Measurements from ENCODE around the gene SMAD1.
"Not testable (repeated sequence)": the region's sequence is repeated elsewhere in the genome, so short reads cannot be mapped to it uniquely, and the experiment has no call there.

Gene SMAD1

DNA sequence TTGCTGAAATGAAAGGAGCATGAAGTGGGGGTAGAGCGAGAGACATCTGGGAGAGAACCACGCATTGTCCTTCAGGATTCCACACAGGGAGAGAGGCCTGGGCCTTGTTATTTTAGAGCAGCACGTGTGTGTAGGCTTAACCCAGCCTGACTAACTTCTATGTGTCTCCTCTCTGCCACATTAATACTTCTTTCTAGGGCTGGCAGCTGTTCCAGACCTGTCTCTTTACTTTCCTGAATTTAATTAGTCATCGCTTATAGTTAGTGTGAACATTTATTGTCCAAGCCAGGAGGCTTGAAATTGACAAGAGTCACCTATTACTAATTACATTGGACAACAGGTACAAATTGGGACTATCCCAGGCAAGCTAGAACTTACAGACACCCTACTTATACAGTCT lies 51.3 kb downstream of the SMAD1 start:
- Histone ChIP-seq H3K4me2 (no peak overlapping the region), H3K27ac (no peak overlapping the region), H4K20me1 (peaks cover 0 to 48% (median 11%) of the 10 kb centered on the region in 11 experiments; a peak in 9 of 22 replicates), H3K4me3 (no peak overlapping the region), H3K27me3 (no peaks in the 10 kb centered on the region), H3K4me1 (peaks cover 0 to 23% (median 8%) of the 10 kb centered on the region in 10 experiments; a peak in 13 of 20 replicates), H3K36me3 (peaks cover 11 to 39% (median 28%) of the 10 kb centered on the region in 11 experiments; a peak in 19 of 22 replicates), H3K9me3 (replicated peaks in 1 of 11) (no peaks in the 10 kb centered on the region), H3K9ac (no peak overlapping the region)
- no peak for TF ChIP-seq Cebpa-rat (IDR thresholded peaks at IDR 0.05)

- H3K4me3 ChIP-seq; H3K9ac ChIP-seq; H3K27me3 ChIP-seq; H3K9me3 ChIP-seq (replicated peaks in 1 of 11); H3K27ac ChIP-seq; H3K4me2 ChIP-seq: not testable (repeated sequence)
- Histone ChIP-seq H4K20me1 (peaks cover 0 to 48% (median 10%) of the 10 kb centered on the region in 11 experiments; a peak in 9 of 22 replicates), H3K4me1 (peaks cover 0 to 23% (median 8%) of the 10 kb centered on the region in 10 experiments; a peak in 15 of 20 replicates), H3K36me3 (peaks cover 7 to 35% (median 24%) of the 10 kb centered on the region in 11 experiments; a peak in 18 of 22 replicates)
Observed at GRCh38 chr4:145533415-145533814, 51.8 kb downstream of the SMAD1 start.

DNA sequence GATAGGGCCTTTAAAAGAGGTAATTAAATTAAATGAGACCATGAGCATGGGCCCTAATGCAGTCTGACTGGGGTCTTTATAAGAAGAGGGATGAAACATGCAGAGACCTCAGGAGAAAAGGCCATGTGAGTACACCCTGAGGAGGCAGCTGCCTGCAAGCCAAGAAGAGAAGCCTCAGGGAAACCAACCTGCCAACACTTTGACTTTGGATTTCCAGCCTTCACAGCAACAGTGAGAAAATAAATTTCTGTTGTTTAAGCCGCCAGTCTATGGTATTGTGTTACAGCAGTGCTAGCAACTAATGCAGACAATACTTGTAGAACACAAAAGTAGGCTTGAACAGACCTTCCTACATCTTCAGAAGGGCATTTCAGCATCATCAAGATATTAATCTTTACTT lies 52.3 kb downstream of the SMAD1 start:
- Histone ChIP-seq H3K36me3 (peaks cover 4 to 38% (median 22%) of the 10 kb centered on the region in 11 experiments; a peak in 18 of 22 replicates), H3K9me3 (replicated peaks in 1 of 11) (no peaks in the 10 kb centered on the region), H3K27me3 (no peaks in the 10 kb centered on the region), H3K4me3 (no peak overlapping the region), H4K20me1 (peaks cover 0 to 53% (median 13%) of the 10 kb centered on the region in 11 experiments; a peak in 9 of 22 replicates), H3K9ac (no peak overlapping the region), H3K27ac (no peak overlapping the region), H3K4me1 (peaks cover 4 to 28% (median 9%) of the 10 kb centered on the region in 10 experiments; a peak in 16 of 20 replicates), H3K4me2 (no peak overlapping the region)
- TF ChIP-seq Cebpa-rat (IDR thresholded peaks at IDR 0.05): no peak

- 0 out of 22 replicates have a peak, but pooled peaks of 1 of the 11 experiments have one; percentile 15 for TF ChIP-seq Cebpa-rat (IDR thresholded peaks at IDR 0.05)
- Histone ChIP-seq H3K9ac (no peak overlapping the region), H3K4me3 (no peak overlapping the region), H3K9me3 (replicated peaks in 1 of 11) (no peaks in the 10 kb centered on the region), H3K27ac (no peak overlapping the region), H3K4me2 (no peak overlapping the region), H4K20me1 (peaks cover 0 to 48% (median 13%) of the 10 kb centered on the region in 11 experiments; a peak in 9 of 22 replicates), H3K36me3 (peaks cover 14 to 51% (median 29%) of the 10 kb centered on the region in 11 experiments; a peak in 19 of 22 replicates), H3K4me1 (peaks cover 12 to 36% (median 17%) of the 10 kb centered on the region in 10 experiments; a peak in 18 of 20 replicates), H3K27me3 (no peaks in the 10 kb centered on the region)
Observed at GRCh38 chr4:145535202-145535601, 53.5 kb downstream of the SMAD1 start.

- H4K20me1 ChIP-seq: peaks cover 0 to 39% (median 12%) of the 10 kb centered on the region in 11 experiments; a peak in 9 of 22 replicates
- no peak overlapping the region for H3K27ac ChIP-seq
- H3K4me3 ChIP-seq: no peak overlapping the region
- H3K36me3 ChIP-seq: peaks cover 15 to 55% (median 35%) of the 10 kb centered on the region in 11 experiments; a peak in 21 of 22 replicates
- no peak overlapping the region for H3K4me2 ChIP-seq
- no peak overlapping the region for H3K9ac ChIP-seq
- no peak for TF ChIP-seq Cebpa-rat (IDR thresholded peaks at IDR 0.05)
- no peaks in the 10 kb centered on the region for H3K9me3 ChIP-seq (replicated peaks in 1 of 11)
- H3K4me1 ChIP-seq: peaks cover 6 to 29% (median 14%) of the 10 kb centered on the region in 10 experiments; a peak in 15 of 20 replicates
- H3K27me3 ChIP-seq: no peaks in the 10 kb centered on the region
Observed at GRCh38 chr4:145536044-145536443, 54.4 kb downstream of the SMAD1 start.

DNA sequence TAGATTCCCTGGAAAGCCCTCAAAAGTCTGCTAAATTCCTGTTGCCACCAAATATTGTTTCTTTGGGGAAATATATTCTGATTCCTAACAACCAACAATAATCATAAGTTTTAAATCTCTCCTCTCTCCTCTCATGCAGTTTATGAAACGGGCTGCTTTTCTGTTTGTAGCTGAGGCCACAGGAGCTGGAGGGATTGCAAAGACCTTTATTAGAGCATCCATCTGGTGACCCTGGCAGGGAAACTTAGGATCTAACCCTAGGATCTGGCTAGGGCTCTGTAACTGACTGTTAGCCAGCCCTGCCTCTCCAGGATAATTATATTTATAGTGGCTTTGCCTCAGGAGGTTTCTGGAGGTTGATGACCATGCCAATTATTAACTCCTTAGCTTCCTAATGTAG lies 56.9 kb downstream of the SMAD1 start:
- no peaks in the 10 kb centered on the region for H3K9me3 ChIP-seq (replicated peaks in 1 of 11)
- H3K4me1 ChIP-seq: peaks cover 0 to 24% (median 14%) of the 10 kb centered on the region in 10 experiments; a peak in 14 of 20 replicates
- H3K36me3 ChIP-seq: peaks cover 28 to 59% (median 47%) of the 10 kb centered on the region in 11 experiments
- TF ChIP-seq Cebpa-rat (IDR thresholded peaks at IDR 0.05): no peak
- H3K4me3 ChIP-seq: no peak overlapping the region
- no peak overlapping the region for H3K9ac ChIP-seq
- peaks cover 0 to 19% (median 6%) of the 10 kb centered on the region in 11 experiments; a peak in 9 of 22 replicates for H4K20me1 ChIP-seq
- 0 out of 22 replicates have a peak overlapping the region, but pooled peaks of 1 of the 11 experiments have one; percentile 54 for H3K4me2 ChIP-seq
- H3K27ac ChIP-seq: no peak overlapping the region
- H3K27me3 ChIP-seq: no peaks in the 10 kb centered on the region

DNA sequence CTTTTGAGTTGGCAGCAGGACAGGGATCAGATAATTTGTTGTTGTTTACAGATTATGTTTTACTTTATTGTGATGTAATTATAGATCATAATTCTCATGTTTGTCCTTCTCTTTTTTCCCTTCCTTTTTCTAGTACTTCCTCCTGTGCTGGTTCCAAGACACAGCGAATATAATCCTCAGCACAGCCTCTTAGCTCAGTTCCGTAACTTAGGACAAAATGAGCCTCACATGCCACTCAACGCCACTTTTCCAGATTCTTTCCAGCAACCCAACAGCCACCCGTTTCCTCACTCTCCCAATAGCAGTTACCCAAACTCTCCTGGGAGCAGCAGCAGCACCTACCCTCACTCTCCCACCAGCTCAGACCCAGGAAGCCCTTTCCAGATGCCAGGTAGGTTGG lies 58.0 kb downstream of the SMAD1 start:
- H3K36me3 ChIP-seq: peaks cover 33 to 62% (median 47%) of the 10 kb centered on the region in 11 experiments

DNA sequence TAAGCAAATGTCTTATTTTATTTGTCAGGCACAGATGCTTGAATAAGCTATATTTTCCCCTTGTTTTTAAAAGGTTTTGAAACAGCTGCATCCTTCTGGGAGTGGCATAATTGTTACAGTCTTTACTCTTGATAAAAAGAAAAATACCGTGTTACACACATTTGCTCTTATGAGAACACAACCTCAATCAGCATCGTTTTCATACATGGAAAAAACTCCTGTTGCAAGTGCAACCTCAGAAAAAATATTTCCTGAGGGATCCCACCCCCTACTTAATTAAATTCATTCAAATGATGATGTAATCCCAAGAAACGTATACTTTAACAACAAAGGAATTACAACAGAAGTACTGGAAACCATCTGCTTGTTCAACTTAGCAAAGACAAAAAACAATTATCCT lies 58.6 kb downstream of the SMAD1 start:
- Histone ChIP-seq H3K9me3 (replicated peaks in 1 of 11) (no peaks in the 10 kb centered on the region), H4K20me1 (peaks cover 0 to 18% (median 4%) of the 10 kb centered on the region in 11 experiments; a peak in 9 of 22 replicates), H3K4me3 (no peak overlapping the region), H3K9ac (no peak overlapping the region), H3K27me3 (no peaks in the 10 kb centered on the region), H3K4me2 (peak overlapping the region in 3 of 11 experiments; percentile 37 to 75 (median 54); a peak in 6 of 22 replicates), H3K4me1 (peaks cover 0 to 27% (median 20%) of the 10 kb centered on the region in 10 experiments; a peak in 15 of 20 replicates), H3K36me3 (peaks cover 30 to 67% (median 48%) of the 10 kb centered on the region in 11 experiments), H3K27ac (no peak overlapping the region; a peak in 2 of 22 replicates)
- no peak for TF ChIP-seq Cebpa-rat (IDR thresholded peaks at IDR 0.05)

More for the DNA sequence above, 58.0 kb downstream of the SMAD1 start:
- no peak overlapping the region for H3K4me3 ChIP-seq
- H3K27me3 ChIP-seq: no peaks in the 10 kb centered on the region
- peak overlapping the region in 5 of 11 experiments; percentile 17 to 48 (median 29); a peak in 4 of 22 replicates for H3K27ac ChIP-seq
- peak overlapping the region in 7 of 11 experiments; percentile 17 to 75 (median 36); a peak in 11 of 22 replicates for H3K4me2 ChIP-seq
- peaks cover 0 to 18% (median 4%) of the 10 kb centered on the region in 11 experiments; a peak in 9 of 22 replicates for H4K20me1 ChIP-seq
- no peaks in the 10 kb centered on the region for H3K9me3 ChIP-seq (replicated peaks in 1 of 11)
- H3K9ac ChIP-seq: no peak overlapping the region
- TF ChIP-seq Cebpa-rat (IDR thresholded peaks at IDR 0.05): no peak
- peaks cover 0 to 24% (median 16%) of the 10 kb centered on the region in 10 experiments; a peak in 14 of 20 replicates for H3K4me1 ChIP-seq

- peaks cover 0 to 18% (median 4%) of the 10 kb centered on the region in 11 experiments; a peak in 9 of 22 replicates for H4K20me1 ChIP-seq
- no peak overlapping the region for H3K4me2 ChIP-seq
- peak overlapping the region in 4 of 11 experiments; percentile 3 to 46 (median 8); a peak in 4 of 22 replicates for H3K27ac ChIP-seq
- H3K9me3 ChIP-seq (replicated peaks in 1 of 11): no peaks in the 10 kb centered on the region
- no peak overlapping the region for H3K9ac ChIP-seq
- TF ChIP-seq Cebpa-rat (IDR thresholded peaks at IDR 0.05): no peak
- peaks cover 0 to 38% (median 32%) of the 10 kb centered on the region in 10 experiments; a peak in 16 of 20 replicates for H3K4me1 ChIP-seq
- H3K4me3 ChIP-seq: no peak overlapping the region
- peaks cover 32 to 78% (median 53%) of the 10 kb centered on the region in 11 experiments for H3K36me3 ChIP-seq
- H3K27me3 ChIP-seq: no peaks in the 10 kb centered on the region
Observed at GRCh38 chr4:145541346-145541745, 59.7 kb downstream of the SMAD1 start.
